BJ (cell line): ENCODE data around the gene HDLBP. TPM values are rescaled to one million over a fixed set of nuclear protein-coding genes. Genes with fewer than 3 reads are reported as not detected.

ENCODE experiments used
- CTCF ChIA-PET: fragments of 350-600 bp; formaldehyde crosslinking; extraction: SDS; loops from one replicate; lab custom pipeline; 2021; ENCODE audit warnings: antibody characterized with exemption, inconsistent platforms; lab: Yijun Ruan, JAX
- POLR2A ChIA-PET: fragments of 300-600 bp; sonication (Branson Sonifier 250); formaldehyde crosslinking; extraction: SDS; loops from one replicate; lab custom pipeline; 2021; ENCODE audit warnings: antibody characterized with exemption; lab: Charles Lee
- DNase-seq: peaks from one replicate; pipeline ENCODE4 v3.0.0-alpha.2; 2011; ENCODE audit warnings: low read depth
- H3K27me3 ChIP-seq: 2 replicates; pipeline ENCODE4 v1.6.0; 2011; ENCODE audit warnings: low read length; ENCODE audit not compliant: control insufficient read depth, insufficient read depth
- H3K36me3 ChIP-seq: 2 replicates; pipeline ENCODE4 v1.5.1; 2011; ENCODE audit warnings: low read length; ENCODE audit not compliant: control insufficient read depth, insufficient read depth
- H3K4me3 ChIP-seq: 2 replicates; pipeline ENCODE4 v1.5.1; 2011; ENCODE audit warnings: low read depth, mild to moderate bottlenecking, control low read depth, low read length
- polyA plus RNA-seq: library from polyadenylated mRNA; depleted of rRNA; stranded (reverse); fragments of >200 nt; gene quantifications from 2 replicates; pipeline ENCODE4 v1.2.3, GENCODE V29; 2011
- TF ChIP-seq, protein P1 (sequence below): IDR thresholded peaks from 2 replicates; pipeline ENCODE4 v1.5.1; 2011; ENCODE audit warnings: low read depth, mild to moderate bottlenecking, control low read depth, inconsistent platforms, low read length, moderate library complexity; ENCODE audit not compliant: insufficient read depth

Gene HDLBP
- polyA plus RNA-seq, 1 experiment: 948 TPM

DNA sequence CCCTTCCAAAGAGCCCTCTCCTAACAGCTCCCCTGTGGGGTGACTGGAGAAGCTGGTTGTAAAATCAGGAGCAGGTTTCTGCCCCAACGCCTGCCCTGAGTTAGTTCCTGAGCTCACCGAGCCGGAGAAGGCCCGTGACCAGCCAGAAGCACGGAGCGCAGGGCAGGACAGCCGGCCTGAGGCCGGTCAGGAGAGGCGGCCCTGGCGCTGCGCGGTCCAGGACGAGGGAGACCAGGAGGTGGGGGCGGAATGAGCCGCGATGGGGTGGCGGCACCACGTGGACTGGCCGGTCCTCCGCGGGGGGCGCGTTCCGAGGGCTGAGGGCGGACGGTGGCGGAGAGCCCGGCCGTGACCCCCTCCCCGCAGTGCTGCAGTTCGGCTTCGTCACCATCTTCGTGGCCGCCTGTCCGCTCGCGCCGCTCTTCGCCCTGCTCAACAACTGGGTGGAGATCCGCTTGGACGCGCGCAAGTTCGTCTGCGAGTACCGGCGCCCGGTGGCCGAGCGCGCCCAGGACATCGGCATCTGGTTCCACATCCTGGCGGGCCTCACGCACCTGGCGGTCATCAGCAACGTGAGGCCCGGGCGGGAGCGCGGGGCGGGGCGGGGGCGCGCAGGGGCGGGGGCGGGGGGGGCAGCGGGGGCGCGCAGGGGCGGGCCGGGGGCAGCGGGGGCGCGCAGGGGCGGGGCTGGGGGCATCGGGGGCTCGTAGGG lies 98.0 kb downstream of the HDLBP start:
- no peak for DNase-seq
- CTCF ChIA-PET: interaction anchor here (1.2 kb wide), 2 partner anchors 303 to 366 kb away, joined by 3 to 4 read pairs; no protein-coding TSS in a partner anchor
- POLR2A ChIA-PET: no interaction called here

DNA sequence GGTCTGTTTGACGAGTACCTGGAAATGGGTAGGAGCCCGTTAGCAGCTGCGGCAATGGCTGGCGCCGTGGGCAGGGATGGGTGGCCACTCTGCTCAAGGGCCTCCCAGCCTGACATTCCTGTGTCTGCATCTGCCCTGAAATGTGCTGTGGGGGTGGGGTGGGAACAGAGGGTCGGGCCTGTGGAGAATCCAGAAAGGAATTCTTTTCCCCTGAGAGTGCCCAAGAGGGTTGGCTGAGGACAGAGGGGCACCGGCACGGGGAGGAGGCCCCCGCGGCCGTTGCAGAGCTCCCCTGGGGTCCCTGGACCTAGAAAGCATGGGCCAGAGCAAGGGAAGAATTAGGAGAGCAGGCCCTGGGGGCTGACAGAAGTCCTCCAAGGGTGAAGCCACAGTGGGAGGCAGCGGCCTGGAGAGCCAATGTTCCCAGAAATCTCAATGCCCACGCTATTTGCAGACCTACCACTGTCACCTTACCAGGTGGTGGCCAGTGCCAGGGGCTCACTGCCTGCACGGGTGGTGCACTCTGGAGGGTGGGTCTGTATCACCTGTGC lies 99.2 kb downstream of the HDLBP start:
- CTCF ChIA-PET: interaction anchor here (0.6 to 1.2 kb wide), 3 partner anchors 111 to 365 kb away, joined by 3 to 4 read pairs (median 3); no protein-coding TSS in a partner anchor
- TF ChIP-seq, protein P1, sequence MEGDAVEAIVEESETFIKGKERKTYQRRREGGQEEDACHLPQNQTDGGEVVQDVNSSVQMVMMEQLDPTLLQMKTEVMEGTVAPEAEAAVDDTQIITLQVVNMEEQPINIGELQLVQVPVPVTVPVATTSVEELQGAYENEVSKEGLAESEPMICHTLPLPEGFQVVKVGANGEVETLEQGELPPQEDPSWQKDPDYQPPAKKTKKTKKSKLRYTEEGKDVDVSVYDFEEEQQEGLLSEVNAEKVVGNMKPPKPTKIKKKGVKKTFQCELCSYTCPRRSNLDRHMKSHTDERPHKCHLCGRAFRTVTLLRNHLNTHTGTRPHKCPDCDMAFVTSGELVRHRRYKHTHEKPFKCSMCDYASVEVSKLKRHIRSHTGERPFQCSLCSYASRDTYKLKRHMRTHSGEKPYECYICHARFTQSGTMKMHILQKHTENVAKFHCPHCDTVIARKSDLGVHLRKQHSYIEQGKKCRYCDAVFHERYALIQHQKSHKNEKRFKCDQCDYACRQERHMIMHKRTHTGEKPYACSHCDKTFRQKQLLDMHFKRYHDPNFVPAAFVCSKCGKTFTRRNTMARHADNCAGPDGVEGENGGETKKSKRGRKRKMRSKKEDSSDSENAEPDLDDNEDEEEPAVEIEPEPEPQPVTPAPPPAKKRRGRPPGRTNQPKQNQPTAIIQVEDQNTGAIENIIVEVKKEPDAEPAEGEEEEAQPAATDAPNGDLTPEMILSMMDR: no peak
- DNase-seq: no peak
- H3K4me3 ChIP-seq: no peak overlapping the region
- POLR2A ChIA-PET: no interaction called here
- H3K36me3 ChIP-seq: no peaks in the 10 kb centered on the region
- H3K27me3 ChIP-seq: no peaks in the 10 kb centered on the region

More for the DNA sequence above, 98.0 kb downstream of the HDLBP start:
- Histone ChIP-seq H3K36me3 (no peaks in the 10 kb centered on the region), H3K27me3 (no peaks in the 10 kb centered on the region), H3K4me3 (peak overlapping the region; percentile 50)
- TF ChIP-seq, protein P1: peak; percentile 12; the same call in 1 of the 2 replicates

DNA sequence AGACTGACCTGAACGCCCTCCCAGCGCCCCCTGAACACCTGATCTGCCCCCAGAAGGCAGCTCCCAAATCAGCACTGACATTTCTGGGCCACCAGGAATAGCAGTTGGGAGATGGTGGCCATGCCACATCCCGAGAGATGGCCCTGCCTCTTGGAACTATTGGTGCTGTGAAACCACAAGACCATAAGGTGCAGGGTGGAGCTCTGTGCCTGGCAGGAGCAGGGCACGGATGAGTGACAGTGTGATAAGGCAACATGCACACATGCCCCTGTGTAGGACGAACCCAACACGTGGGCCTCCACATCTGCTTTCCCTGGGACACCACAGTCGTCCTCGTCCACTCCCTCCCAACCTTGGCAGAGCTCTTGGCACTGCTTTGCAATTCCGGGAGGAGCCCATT lies 100.1 kb downstream of the HDLBP start:
- DNase-seq: no peak
- H3K27me3 ChIP-seq: no peaks in the 10 kb centered on the region
- TF ChIP-seq, protein P1: no peak
- H3K4me3 ChIP-seq: no peak overlapping the region
- POLR2A ChIA-PET: no interaction called here
- CTCF ChIA-PET: interaction anchor here (1.6 kb wide), 1 partner anchor 364 kb away, joined by 7 read pairs; no protein-coding TSS in a partner anchor
- no peaks in the 10 kb centered on the region for H3K36me3 ChIP-seq

DNA sequence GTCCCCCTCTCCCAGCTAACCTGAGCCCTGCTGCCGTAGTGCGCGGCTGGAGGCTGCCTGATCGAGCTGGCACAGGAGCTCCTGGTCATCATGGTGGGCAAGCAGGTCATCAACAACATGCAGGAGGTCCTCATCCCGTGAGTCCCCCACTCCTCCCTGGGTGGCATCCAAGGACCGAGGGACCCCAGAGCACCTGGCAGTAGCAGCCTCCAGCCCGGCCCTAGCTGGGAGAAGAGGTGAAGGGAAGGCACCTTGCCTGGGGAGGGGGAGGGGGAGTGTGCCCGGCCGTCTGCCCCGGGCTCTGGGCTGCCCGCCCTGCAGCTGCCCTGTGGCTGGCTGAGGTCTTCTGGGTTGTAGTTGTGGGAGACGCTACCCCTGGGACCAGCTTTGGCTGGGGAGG lies 100.7 kb downstream of the HDLBP start:
- Histone ChIP-seq H3K4me3 (no peak overlapping the region), H3K36me3 (no peaks in the 10 kb centered on the region), H3K27me3 (no peaks in the 10 kb centered on the region)
- TF ChIP-seq, protein P1: no peak
- ChIA-PET CTCF (interaction anchor here (1.6 kb wide), 1 partner anchor 363 kb away, joined by 7 read pairs; no protein-coding TSS in a partner anchor), POLR2A (no interaction called here)
- no peak for DNase-seq

DNA sequence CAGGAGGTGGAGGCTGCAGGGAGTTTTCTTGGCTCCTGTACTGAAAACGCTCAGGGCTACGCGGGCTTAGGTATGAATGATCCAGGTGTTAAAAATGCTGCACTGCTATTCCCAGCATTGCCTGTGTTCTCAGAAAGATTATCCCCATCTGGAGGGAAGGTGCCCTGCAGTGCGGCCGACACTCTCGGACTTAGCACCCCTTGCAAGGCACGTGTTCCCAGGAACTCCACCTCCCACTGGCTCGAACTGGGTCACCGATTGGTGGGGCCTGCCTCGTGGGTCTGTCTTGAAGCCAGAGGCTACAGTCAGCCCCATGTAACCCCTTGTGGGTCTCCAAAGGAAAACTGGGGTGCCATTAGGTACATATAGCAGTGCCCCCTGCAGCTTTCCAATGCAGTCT lies 101.3 kb downstream of the HDLBP start:
- DNase-seq: no peak
- no peak overlapping the region for H3K4me3 ChIP-seq
- H3K36me3 ChIP-seq: no peaks in the 10 kb centered on the region
- CTCF ChIA-PET: interaction anchor here (1.6 kb wide), 1 partner anchor 363 kb away, joined by 7 read pairs; no protein-coding TSS in a partner anchor
- TF ChIP-seq, protein P1: no peak
- no peaks in the 10 kb centered on the region for H3K27me3 ChIP-seq
- POLR2A ChIA-PET: no interaction called here
